Adipocyte (in vitro differentiated cells): ENCODE measurements around the gene GPATCH8.

ENCODE experiments used
- DNase-seq: peaks from one replicate; pipeline ENCODE4 v3.0.0-alpha.2; 2015; ENCODE audit warnings: low read depth
- H3K27me3 ChIP-seq: replicated peaks from 2 replicates; pipeline ENCODE4 v1.7.0; 2013; ENCODE audit warnings: mild to moderate bottlenecking, low read length, moderate library complexity; ENCODE audit not compliant: control insufficient read depth, insufficient read depth
- H3K36me3 ChIP-seq: 2 replicates; pipeline ENCODE4 v1.7.0; 2013; ENCODE audit warnings: low read length, mild to moderate bottlenecking, moderate library complexity; ENCODE audit not compliant: control insufficient read depth, insufficient read depth, severe bottlenecking
- H3K4me1 ChIP-seq: 2 replicates; pipeline ENCODE4 v1.7.0; 2013; ENCODE audit warnings: mild to moderate bottlenecking, low read length, moderate library complexity; ENCODE audit not compliant: control insufficient read depth, insufficient read depth
- H3K4me3 ChIP-seq: 2 replicates; pipeline ENCODE4 v1.7.0; 2013; ENCODE audit warnings: mild to moderate bottlenecking, low read length, moderate library complexity
- H3K9ac ChIP-seq: 2 replicates; pipeline ENCODE4 v1.7.0; 2013; ENCODE audit warnings: mild to moderate bottlenecking, low read length, moderate library complexity
- H3K9me3 ChIP-seq: 2 replicates; pipeline ENCODE4 v1.7.0; 2013; ENCODE audit warnings: mild to moderate bottlenecking, low read length, moderate library complexity; ENCODE audit not compliant: control insufficient read depth

Gene GPATCH8

GRCh38 chr17:44503147-44504029 is at the start of gene GPATCH8:
Gene GPATCH8, minus strand, starts transcription at chr17:44503406. Its CDS starts 36 bp downstream, at chr17:44503370.
- Histone ChIP-seq H3K4me3 (peak within 1 kb of the TSS; percentile 100), H3K4me1 (peaks cover 34% of the 10 kb centered on the region), H3K9me3 (no peaks in the 10 kb centered on the region), H3K9ac (peak within 1 kb of the TSS; percentile 99), H3K27me3 (no peaks in the 10 kb centered on the region), H3K36me3 (no peaks in the 10 kb centered on the region)
- DNase-seq = peak; percentile 97

GRCh38 chr17:44552361-44552760 is 49.2 kb upstream of the GPATCH8 start:
- H3K4me1 ChIP-seq = peaks cover 34% of the 10 kb centered on the region
- H3K36me3 ChIP-seq = no peaks in the 10 kb centered on the region
- no peaks in the 10 kb centered on the region for H3K27me3 ChIP-seq
- no peak overlapping the region for H3K9ac ChIP-seq
- H3K9me3 ChIP-seq = no peaks in the 10 kb centered on the region
- no peak overlapping the region for H3K4me3 ChIP-seq
- DNase-seq = peak; percentile 65

DNA sequence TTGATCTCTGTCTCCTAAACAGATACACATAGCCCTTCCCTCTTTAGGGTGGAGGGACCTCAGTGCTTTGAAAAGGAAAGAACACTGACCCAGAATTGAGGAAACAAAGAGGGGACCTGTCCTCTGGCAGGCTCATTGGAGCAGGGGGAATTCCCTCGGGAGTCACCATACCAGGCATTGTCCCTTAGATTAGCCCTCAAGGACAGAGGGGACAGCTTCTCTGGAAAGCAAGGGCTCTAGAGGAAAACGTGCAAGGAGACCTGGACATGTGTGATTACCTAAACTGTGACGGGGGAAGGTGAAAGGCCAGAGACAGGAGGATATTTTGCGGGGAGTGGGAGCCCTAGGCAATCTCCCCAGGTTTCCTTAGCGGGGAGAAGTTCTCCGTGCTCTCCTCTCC is 46.5 kb upstream of the GPATCH8 start:
- Histone ChIP-seq H3K27me3 (no peaks in the 10 kb centered on the region), H3K4me3 (no peak overlapping the region), H3K9me3 (no peaks in the 10 kb centered on the region), H3K9ac (no peak overlapping the region), H3K4me1 (peaks cover 44% of the 10 kb centered on the region), H3K36me3 (no peaks in the 10 kb centered on the region)
- no peak for DNase-seq

- DNase-seq = no peak
- Histone ChIP-seq H3K27me3 (no peaks in the 10 kb centered on the region), H3K9me3 (no peaks in the 10 kb centered on the region), H3K9ac (peak overlapping the region; percentile 48), H3K36me3 (no peaks in the 10 kb centered on the region), H3K4me3 (no peak overlapping the region), H3K4me1 (peaks cover 55% of the 10 kb centered on the region)
Measured at GRCh38 chr17:44548376-44549230, 45.4 kb upstream of the GPATCH8 start.

DNA sequence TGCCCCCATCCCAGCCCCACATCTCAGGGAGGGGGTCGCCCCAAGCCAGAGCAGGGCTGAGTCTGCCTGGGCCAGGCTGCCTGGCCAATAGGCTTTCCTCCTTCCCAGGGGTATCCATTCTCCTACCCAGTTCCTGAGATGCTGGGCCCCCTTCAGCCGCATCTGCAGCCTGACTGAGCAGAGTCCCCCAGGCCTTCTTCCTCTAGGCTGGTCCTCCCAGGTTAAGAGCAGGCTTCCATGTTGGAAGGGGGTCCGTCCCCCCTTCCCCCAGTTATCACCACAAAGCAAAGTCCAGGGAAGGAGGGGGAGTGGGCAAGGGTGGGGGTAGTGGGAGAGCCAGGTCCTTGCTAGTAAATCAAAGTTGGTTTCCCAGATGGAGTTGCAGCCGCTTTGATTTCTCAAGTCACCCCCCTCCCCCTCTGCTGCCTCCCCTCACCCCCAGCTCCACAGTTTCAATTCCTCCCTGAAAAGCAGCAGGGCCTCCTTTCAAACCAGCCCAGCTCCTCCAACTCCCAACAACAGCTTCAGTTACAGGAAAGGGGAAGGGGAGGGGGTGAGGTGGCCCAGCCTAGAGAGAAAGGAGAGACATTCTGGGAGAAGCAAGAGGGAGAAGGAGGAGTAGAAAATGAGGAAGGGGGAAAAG is 44.5 kb upstream of the GPATCH8 start:
- H3K4me3 ChIP-seq = peak overlapping the region; percentile 15
- peak; percentile 60 for DNase-seq
- no peaks in the 10 kb centered on the region for H3K27me3 ChIP-seq
- H3K4me1 ChIP-seq = peaks cover 61% of the 10 kb centered on the region
- H3K9me3 ChIP-seq = no peaks in the 10 kb centered on the region
- peak overlapping the region; percentile 49 for H3K9ac ChIP-seq
- no peaks in the 10 kb centered on the region for H3K36me3 ChIP-seq

- H3K4me1 ChIP-seq = peaks cover 61% of the 10 kb centered on the region
- no peaks in the 10 kb centered on the region for H3K36me3 ChIP-seq
- H3K27me3 ChIP-seq = no peaks in the 10 kb centered on the region
- H3K9ac ChIP-seq = peak overlapping the region; percentile 72
- DNase-seq = peak; percentile 80
- H3K4me3 ChIP-seq = peak overlapping the region; percentile 15
- H3K9me3 ChIP-seq = no peaks in the 10 kb centered on the region
Measured at GRCh38 chr17:44546671-44547606, 43.7 kb upstream of the GPATCH8 start.

DNA sequence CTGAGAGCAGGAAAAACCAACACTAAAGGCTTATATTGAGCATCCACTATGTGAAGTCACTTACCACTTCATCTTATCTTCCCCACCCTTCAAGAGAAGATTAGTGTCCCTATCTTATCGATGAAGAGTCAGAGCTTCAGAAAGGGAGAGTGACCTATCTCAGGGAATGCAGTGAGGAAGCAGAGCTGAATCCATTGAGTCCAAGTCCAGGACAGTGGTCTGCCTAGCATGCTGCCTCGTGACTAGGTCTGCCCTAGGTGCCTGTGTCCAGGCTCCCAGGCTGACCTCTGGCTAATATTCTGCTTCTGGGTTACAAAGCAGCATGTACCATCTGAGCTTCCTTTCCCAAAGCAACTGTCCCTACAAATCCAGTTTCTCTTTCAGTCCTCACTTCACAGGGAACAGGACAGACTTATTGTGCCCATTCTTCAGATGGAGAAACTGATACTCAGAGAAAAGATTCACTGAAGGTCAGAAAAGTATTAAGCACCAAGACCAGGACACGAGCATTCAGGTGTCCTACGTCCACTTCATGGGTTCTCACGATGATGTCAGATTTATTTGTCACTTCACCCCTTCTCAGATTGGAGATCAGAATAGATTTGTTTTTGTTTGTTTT is 40.8 kb upstream of the GPATCH8 start:
- no peak overlapping the region for H3K4me3 ChIP-seq
- H3K4me1 ChIP-seq = peaks cover 55% of the 10 kb centered on the region
- no peak for DNase-seq
- no peaks in the 10 kb centered on the region for H3K9me3 ChIP-seq
- H3K9ac ChIP-seq = peak overlapping the region; percentile 76
- H3K36me3 ChIP-seq = no peaks in the 10 kb centered on the region
- no peaks in the 10 kb centered on the region for H3K27me3 ChIP-seq

DNA sequence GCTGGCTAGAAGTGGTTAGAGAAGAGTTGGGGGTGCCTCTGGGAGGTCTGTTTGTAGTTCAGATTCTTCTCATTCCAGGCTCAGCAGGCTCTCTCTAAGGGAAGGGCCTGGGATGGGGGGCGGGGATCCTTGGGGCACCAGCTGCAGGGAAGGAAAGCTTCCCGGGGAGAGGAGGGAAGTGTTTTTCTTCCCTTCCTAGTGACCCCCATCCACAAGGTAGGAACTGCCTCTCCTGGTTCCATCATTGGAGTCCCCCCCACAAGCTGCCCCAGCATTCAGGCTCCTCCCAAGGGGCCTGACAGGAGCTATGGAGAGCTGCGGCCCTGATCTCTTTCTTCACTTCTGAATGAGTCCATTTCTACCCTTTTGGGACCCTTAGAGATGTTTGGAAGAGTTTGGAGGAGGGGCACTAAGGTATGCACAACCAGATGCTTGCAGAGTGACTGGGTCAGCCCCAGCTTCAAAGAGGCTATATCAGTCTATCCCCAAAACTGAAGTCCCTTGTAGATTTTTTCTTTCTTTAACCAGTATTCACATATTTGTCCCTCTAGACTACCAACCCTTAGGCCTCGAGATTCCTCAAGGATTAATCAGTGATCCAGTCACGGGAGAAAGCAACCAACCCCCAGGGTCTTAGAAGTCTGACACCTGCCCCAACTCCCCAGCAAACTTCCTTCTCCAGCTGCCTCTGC is 40.2 kb upstream of the GPATCH8 start:
- Histone ChIP-seq H3K4me3 (peak overlapping the region; percentile 31), H3K4me1 (peaks cover 49% of the 10 kb centered on the region)
- peak; percentile 88 for DNase-seq

DNA sequence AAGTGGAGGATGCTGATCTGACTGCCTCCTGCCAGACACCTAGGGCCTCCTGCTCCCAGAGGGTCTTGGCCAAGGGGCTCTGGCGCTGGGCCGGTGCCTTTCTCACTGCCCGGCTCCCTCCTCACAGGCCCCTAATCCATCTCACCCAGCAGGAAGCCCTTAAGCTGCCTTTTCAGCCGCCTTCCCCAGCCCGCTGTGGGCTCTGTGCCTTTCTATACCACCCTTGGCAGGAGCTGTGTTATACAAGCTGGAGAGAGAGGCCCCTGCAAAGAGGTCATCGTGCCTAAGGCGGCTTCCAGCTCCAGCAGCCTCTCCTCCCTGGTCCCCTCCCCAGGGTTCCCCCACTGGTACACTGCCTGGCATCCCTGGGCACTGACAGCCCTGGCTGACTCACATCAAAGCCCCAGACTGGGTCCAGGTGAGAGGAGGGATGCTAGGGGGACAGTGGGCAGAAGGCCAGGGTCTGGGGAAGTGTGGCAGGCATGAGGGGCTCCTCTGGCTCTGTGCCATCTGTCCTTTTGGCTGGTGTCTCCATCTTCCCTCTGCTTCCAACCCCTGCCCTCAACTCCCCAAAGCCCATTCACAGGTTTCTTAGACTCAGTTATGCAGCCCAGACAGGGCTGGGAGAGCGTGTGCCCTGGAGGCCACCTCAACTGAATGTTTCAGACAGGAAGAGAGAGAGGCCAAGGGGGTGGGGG is 38.8 kb upstream of the GPATCH8 start:
- peaks cover 37% of the 10 kb centered on the region for H3K4me1 ChIP-seq
- DNase-seq = no peak
- H3K9ac ChIP-seq = peak overlapping the region; percentile 34

More for the DNA sequence above, 40.2 kb upstream of the GPATCH8 start:
- H3K9ac ChIP-seq = peak overlapping the region; percentile 76
- H3K9me3 ChIP-seq = no peaks in the 10 kb centered on the region
- H3K36me3 ChIP-seq = no peaks in the 10 kb centered on the region
- H3K27me3 ChIP-seq = no peaks in the 10 kb centered on the region

More for the DNA sequence above, 38.8 kb upstream of the GPATCH8 start:
- Histone ChIP-seq H3K27me3 (no peaks in the 10 kb centered on the region), H3K36me3 (no peaks in the 10 kb centered on the region), H3K9me3 (no peaks in the 10 kb centered on the region), H3K4me3 (no peak overlapping the region)
